A549 (cell line): ENCODE results near the gene CLK2. TPM values are rescaled to one million over a fixed set of nuclear protein-coding genes. Genes with fewer than 3 reads are reported as not detected.
A peak's percentile ranks its signal among the peaks of the same experiment; 100 is the strongest.

ENCODE experiments used
- ATAC-seq, 2 experiments: fragments of 200-7000 bp in 1 of 2; fragments of >200 bp in 1 of 2; cut with Nextera tagmentation in 1 of 2; cut with Tn5 transposase in 1 of 2; 3 replicates each; pipeline versions ENCODE4 v1.8.0 to v1.9.1; 2018 to 2020; ENCODE audit warnings: mild to moderate bottlenecking in 1 of 2, moderate library complexity in 1 of 2
- CTCF ChIA-PET: fragments of 300-600 bp; sonication (Branson Sonifier 250); formaldehyde crosslinking; extraction: SDS; loops from one replicate; lab custom pipeline; 2021; ENCODE audit warnings: antibody characterized with exemption, inconsistent platforms; lab: Yijun Ruan, JAX
- POLR2A ChIA-PET: fragments of 350-600 bp; formaldehyde crosslinking; extraction: SDS; loops from one replicate; lab custom pipeline; 2021; ENCODE audit warnings: antibody characterized with exemption, inconsistent platforms; lab: Yijun Ruan, JAX
- DNase-seq, 2 experiments: peaks; one replicate each; pipeline versions ENCODE4 v3.0.0 to v3.0.0-alpha.2; 2011 to 2016; ENCODE audit warnings: low read depth in 1 of 2, low spot score in 1 of 2
- FAIRE-seq: peaks from 2 replicates; lab custom pipeline; 2011; peaks lifted over from hg19 to GRCh38; lab: Jason Lieb, UNC
- H3K27ac ChIP-seq, 2 experiments: fragments of >200 bp; sonication (Bioruptor Twin); formaldehyde crosslinking; 3 replicates each; pipeline ENCODE4 v1.5.1; 2016 to 2017
- H3K4me1 ChIP-seq: fragments of >200 bp; sonication (Bioruptor Twin); formaldehyde crosslinking; 3 replicates; pipeline ENCODE4 v1.6.1; 2016
- H3K4me2 ChIP-seq: fragments of >200 bp; sonication (Bioruptor Twin); formaldehyde crosslinking; 3 replicates; pipeline ENCODE4 v1.6.1; 2016
- H3K4me3 ChIP-seq: fragments of >200 bp; sonication (Bioruptor Twin); formaldehyde crosslinking; 3 replicates; pipeline ENCODE4 v1.5.1; 2016
- H3K9me3 ChIP-seq: fragments of >200 bp; sonication (Bioruptor Twin); formaldehyde crosslinking; 3 replicates; pipeline ENCODE4 v1.6.1; 2016
- CBX8 ChIP-seq: fragments of 200-600 bp; sonication (generic); IDR thresholded peaks from 2 replicates; pipeline ENCODE4 v1.6.1; 2016
- E2F6 ChIP-seq: IDR thresholded peaks from 2 replicates; pipeline ENCODE4 v1.6.1; 2012; ENCODE audit warnings: low read depth, borderline replicate concordance
- ELK1 ChIP-seq: fragments of 150-350 bp; IDR thresholded peaks from 2 replicates; pipeline ENCODE4 v1.6.1; 2014; ENCODE audit warnings: low read depth, mild to moderate bottlenecking, low read length
- EP300 ChIP-seq, 2 experiments: fragments of >200 bp; sonication (Bioruptor Twin); formaldehyde crosslinking; IDR thresholded peaks; 2 replicates in 1 of 2; 3 replicates in 1 of 2; pipeline ENCODE4 v1.6.1; 2016 to 2017
- FOXS1 ChIP-seq: fragments of 250-450 bp; sonication (Bioruptor Pico); IDR thresholded peaks from 2 replicates; pipeline ENCODE4 v1.5.0; 2020; ENCODE audit warnings: mild to moderate bottlenecking, moderate library complexity
- HDAC2 ChIP-seq: fragments of 200-600 bp; sonication (generic); IDR thresholded peaks from 2 replicates; pipeline ENCODE4 v1.6.1; 2016
- HOXB5 ChIP-seq: fragments of 250-450 bp; sonication (Bioruptor Pico); IDR thresholded peaks from 2 replicates; pipeline ENCODE4 v1.5.0; 2020; ENCODE audit warnings: mild to moderate bottlenecking, moderate library complexity
- JUNB ChIP-seq: fragments of >200 bp; sonication (Bioruptor Twin); formaldehyde crosslinking; IDR thresholded peaks from 2 replicates; pipeline ENCODE4 v1.6.1; 2016
- MAFK ChIP-seq: fragments of 450-650 bp; IDR thresholded peaks from 2 replicates; pipeline ENCODE4 v1.6.1; 2014; ENCODE audit not compliant: partially characterized antibody
- NFE2L2 ChIP-seq: fragments of 150-350 bp; conservative IDR thresholded peaks from 2 replicates; pipeline ENCODE4 v1.6.1; 2014; ENCODE audit warnings: low read length
- NR3C1 ChIP-seq: fragments of >200 bp; sonication (Bioruptor Twin); formaldehyde crosslinking; IDR thresholded peaks from 3 replicates; pipeline ENCODE4 v1.6.1; 2017
- PBX3 ChIP-seq: IDR thresholded peaks from 2 replicates; pipeline ENCODE4 v1.6.1; 2012
- PHF8 ChIP-seq: fragments of 200-600 bp; sonication (generic); IDR thresholded peaks from 2 replicates; pipeline ENCODE4 v1.6.1; 2016; ENCODE audit warnings: low read depth, mild to moderate bottlenecking, antibody characterized with exemption, moderate library complexity, borderline replicate concordance
- RAD21 ChIP-seq, 2 experiments: fragments of >200 bp in 1 of 2; sonication (Bioruptor Twin) in 1 of 2; formaldehyde crosslinking in 1 of 2; IDR thresholded peaks in 1 of 2; conservative IDR thresholded peaks in 1 of 2; 2 replicates in 1 of 2; 3 replicates in 1 of 2; pipeline ENCODE4 v1.6.1; 2012 to 2018; ENCODE audit warnings: inconsistent platforms in 1 of 2
- RARB ChIP-seq: fragments of 250-450 bp; sonication (Bioruptor Pico); IDR thresholded peaks from 2 replicates; pipeline ENCODE4 v1.8.0; 2021; ENCODE audit warnings: mild to moderate bottlenecking, moderate library complexity
- RFX5 ChIP-seq: fragments of 450-650 bp; IDR thresholded peaks from 2 replicates; pipeline ENCODE4 v1.7.1; 2014; ENCODE audit warnings: antibody characterized with exemption, mild to moderate bottlenecking, moderate library complexity
- SMC3 ChIP-seq: fragments of >200 bp; sonication (Bioruptor Twin); formaldehyde crosslinking; IDR thresholded peaks from 3 replicates; pipeline ENCODE4 v1.6.1; 2018; ENCODE audit warnings: inconsistent platforms
- WGBS: methylation state at CpG from one replicate; pipeline ENCODE4 v1.1.6; 2017; ENCODE audit errors: missing lambda C conversion rate; 5-methylcytosine and 5-hydroxymethylcytosine counted together
- polyA plus RNA-seq, 4 experiments: library from polyadenylated mRNA; depleted of rRNA in 3 of 4; stranded (reverse); fragments of >200 nt; fragmentation: RNase III in 1 of 4; extraction: RNeasy Plus Mini Kit Qiagen cat#74134 plus additional on column Dnase treatment in 1 of 4; gene quantifications; 2 replicates in 3 of 4; 3 replicates in 1 of 4; pipeline ENCODE4 v1.2.3, GENCODE V29; 2011 to 2017
- TF ChIP-seq, protein P1 (sequence below): fragments of 250-450 bp; sonication (Bioruptor Pico); IDR thresholded peaks from 2 replicates; pipeline ENCODE4 v1.5.0; 2021; ENCODE audit warnings: mild to moderate bottlenecking, moderate library complexity, borderline replicate concordance
- TF ChIP-seq, protein P2 (sequence below): fragments of 200-600 bp; sonication (generic); IDR thresholded peaks from 2 replicates; pipeline ENCODE4 v1.6.1; 2016; ENCODE audit warnings: antibody characterized with exemption, mild to moderate bottlenecking, moderate library complexity

CLK2 gene
- polyA plus RNA-seq, 2 of the 4 experiments (the other 2 are of a cell fraction), result 37.9 to 45.7 TPM

DNA sequence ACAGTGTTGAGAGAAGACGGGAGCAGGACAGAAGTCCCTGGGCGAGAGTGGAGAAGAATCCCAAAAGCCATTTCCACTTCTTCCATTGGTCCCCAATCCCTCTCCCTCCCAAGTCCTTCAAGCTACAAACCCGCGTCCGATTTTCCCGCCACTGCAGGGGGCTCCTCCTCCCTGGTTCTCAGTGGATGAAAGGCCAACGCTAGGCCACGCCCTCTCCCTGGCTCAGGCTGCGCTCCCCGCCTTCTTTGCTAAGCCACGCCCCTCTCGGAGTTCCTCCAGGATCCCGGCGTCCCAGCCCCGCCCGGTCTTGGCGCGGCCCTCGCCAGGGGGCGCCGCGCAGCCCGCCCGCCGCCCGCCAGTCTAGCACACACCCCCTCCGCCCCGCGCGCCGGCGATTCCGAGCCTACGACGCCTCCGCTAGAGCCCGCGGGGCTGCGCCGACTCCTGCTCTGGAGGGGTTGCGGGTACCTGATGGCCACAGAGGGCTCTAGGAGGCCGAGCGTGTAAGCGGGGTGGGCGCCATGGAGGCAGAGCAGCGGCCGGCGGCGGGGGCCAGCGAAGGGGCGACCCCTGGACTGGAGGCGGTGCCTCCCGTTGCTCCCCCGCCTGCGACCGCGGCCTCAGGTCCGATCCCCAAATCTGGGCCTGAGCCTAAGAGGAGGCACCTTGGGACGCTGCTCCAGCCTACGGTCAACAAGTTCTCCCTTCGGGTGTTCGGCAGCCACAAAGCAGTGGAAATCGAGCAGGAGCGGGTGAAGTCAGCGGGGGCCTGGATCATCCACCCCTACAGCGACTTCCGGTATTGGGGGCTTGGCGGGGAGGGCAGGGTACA is 4.0 kb upstream of the CLK2 start, which contains the start of gene HCN3 (continued):
- peak; percentile 20; the same call in 1 of the 2 replicates for TF ChIP-seq PHF8

- CTCF ChIA-PET, result interaction anchor here (0.8 to 16.5 kb wide), 8 partner anchors 16 to 55 kb away, joined by 3 to 326 read pairs (median 4); no protein-coding TSS in a partner anchor
- Histone ChIP-seq H3K9me3 (no peaks in the 10 kb centered on the region), H3K27ac (peak overlapping the region; percentile 90 to 98), H3K4me2 (peak overlapping the region; percentile 81), H3K4me3 (peak overlapping the region; percentile 62)
- ATAC-seq (peak; percentile 62 to 77), DNase-seq (peak; percentile 72 to 77), FAIRE-seq (no peak)
- POLR2A ChIA-PET, result interaction anchor here (0.6 to 2.3 kb wide), 14 partner anchors 9 to 290 kb away, joined by 3 to 25 read pairs (median 4); partner anchors contain the start of genes ASH1L and SCAMP3
- WGBS, result 12% methylated on average over 14 of the region's 44 CpGs
- 0 out of 2 replicates have a peak, but pooled peaks have one; percentile 45 for TF ChIP-seq HOXB5 (CRISPR knock-in tag)
- TF ChIP-seq, protein P1, sequence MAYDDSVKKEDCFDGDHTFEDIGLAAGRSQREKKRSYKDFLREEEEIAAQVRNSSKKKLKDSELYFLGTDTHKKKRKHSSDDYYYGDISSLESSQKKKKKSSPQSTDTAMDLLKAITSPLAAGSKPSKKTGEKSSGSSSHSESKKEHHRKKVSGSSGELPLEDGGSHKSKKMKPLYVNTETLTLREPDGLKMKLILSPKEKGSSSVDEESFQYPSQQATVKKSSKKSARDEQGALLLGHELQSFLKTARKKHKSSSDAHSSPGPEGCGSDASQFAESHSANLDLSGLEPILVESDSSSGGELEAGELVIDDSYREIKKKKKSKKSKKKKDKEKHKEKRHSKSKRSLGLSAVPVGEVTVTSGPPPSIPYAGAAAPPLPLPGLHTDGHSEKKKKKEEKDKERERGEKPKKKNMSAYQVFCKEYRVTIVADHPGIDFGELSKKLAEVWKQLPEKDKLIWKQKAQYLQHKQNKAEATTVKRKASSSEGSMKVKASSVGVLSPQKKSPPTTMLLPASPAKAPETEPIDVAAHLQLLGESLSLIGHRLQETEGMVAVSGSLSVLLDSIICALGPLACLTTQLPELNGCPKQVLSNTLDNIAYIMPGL, result no peak
- TF ChIP-seq, all 56 proteins: peak for 1
- peaks cover 12% of the 10 kb centered on the region; the same call in 2 of the 3 replicates for H3K4me1 ChIP-seq
Measured at GRCh38 chr1:155272466-155273342, 600 bp downstream of the CLK2 start.

DNA sequence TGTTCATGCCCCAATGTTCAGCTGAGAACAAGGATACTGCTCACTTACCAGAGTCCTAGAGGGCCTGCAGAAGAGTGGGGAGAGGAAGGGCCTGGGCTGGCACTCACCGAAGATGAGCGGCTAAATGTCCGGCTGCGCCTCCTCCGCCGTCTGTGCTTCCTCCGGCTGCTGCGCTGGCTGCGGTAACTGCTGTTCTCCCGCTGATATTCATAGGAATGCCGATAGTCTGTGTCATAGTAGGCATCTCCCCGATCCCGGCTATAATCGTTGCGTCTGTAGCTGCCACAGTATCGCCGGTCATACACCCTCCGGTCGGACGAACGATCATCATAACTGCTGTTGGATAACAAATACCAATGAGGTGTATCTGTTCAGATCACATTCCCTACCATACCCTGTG is 3.9 kb downstream of the CLK2 start:
- Histone ChIP-seq H3K4me3 (no peak overlapping the region), H3K4me2 (no peak overlapping the region), H3K4me1 (peaks cover 12% of the 10 kb centered on the region; the same call in 2 of the 3 replicates), H3K9me3 (no peaks in the 10 kb centered on the region), H3K27ac (no peak overlapping the region)
- ATAC-seq (no peak), DNase-seq (no peak), FAIRE-seq (no peak)
- CTCF ChIA-PET, result interaction anchor here (1.3 to 16.5 kb wide), 2 partner anchors 20 to 53 kb away, joined by 4 to 326 read pairs; no protein-coding TSS in a partner anchor
- POLR2A ChIA-PET, result no interaction called here
- TF ChIP-seq CBX8, result no peak
- TF ChIP-seq EP300 (IDR thresholded peaks at IDR 0.05), result no peak
- TF ChIP-seq PBX3, result no peak
- TF ChIP-seq SMC3, result no peak
- TF ChIP-seq HDAC2, result no peak
- TF ChIP-seq RFX5, result no peak
- TF ChIP-seq, protein P2, sequence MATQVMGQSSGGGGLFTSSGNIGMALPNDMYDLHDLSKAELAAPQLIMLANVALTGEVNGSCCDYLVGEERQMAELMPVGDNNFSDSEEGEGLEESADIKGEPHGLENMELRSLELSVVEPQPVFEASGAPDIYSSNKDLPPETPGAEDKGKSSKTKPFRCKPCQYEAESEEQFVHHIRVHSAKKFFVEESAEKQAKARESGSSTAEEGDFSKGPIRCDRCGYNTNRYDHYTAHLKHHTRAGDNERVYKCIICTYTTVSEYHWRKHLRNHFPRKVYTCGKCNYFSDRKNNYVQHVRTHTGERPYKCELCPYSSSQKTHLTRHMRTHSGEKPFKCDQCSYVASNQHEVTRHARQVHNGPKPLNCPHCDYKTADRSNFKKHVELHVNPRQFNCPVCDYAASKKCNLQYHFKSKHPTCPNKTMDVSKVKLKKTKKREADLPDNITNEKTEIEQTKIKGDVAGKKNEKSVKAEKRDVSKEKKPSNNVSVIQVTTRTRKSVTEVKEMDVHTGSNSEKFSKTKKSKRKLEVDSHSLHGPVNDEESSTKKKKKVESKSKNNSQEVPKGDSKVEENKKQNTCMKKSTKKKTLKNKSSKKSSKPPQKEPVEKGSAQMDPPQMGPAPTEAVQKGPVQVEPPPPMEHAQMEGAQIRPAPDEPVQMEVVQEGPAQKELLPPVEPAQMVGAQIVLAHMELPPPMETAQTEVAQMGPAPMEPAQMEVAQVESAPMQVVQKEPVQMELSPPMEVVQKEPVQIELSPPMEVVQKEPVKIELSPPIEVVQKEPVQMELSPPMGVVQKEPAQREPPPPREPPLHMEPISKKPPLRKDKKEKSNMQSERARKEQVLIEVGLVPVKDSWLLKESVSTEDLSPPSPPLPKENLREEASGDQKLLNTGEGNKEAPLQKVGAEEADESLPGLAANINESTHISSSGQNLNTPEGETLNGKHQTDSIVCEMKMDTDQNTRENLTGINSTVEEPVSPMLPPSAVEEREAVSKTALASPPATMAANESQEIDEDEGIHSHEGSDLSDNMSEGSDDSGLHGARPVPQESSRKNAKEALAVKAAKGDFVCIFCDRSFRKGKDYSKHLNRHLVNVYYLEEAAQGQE, result no peak
- TF ChIP-seq ELK1, result no peak
- no peak for TF ChIP-seq E2F6
- no peak for TF ChIP-seq NFE2L2
- TF ChIP-seq RAD21 (conservative IDR thresholded peaks at IDR 0.05 in 1 of 2, IDR thresholded peaks at IDR 0.05 in 1 of 2), result no peak
- TF ChIP-seq JUNB, result no peak
- TF ChIP-seq RARB, result no peak
- no peak for TF ChIP-seq MAFK
- TF ChIP-seq NR3C1, result no peak
- no peak for TF ChIP-seq FOXS1 (CRISPR knock-in tag)
- 96% methylated on average over 21 of the region's 21 CpGs for WGBS
